Iris pigment epithelial cell (primary cell): ENCODE measurements around the gene ASTN2.

Source experiments
- DNase-seq: peaks from one replicate; pipeline ENCODE4 v3.0.0-alpha.2; 2011; ENCODE audit warnings: low read depth

ASTN2 gene

DNA sequence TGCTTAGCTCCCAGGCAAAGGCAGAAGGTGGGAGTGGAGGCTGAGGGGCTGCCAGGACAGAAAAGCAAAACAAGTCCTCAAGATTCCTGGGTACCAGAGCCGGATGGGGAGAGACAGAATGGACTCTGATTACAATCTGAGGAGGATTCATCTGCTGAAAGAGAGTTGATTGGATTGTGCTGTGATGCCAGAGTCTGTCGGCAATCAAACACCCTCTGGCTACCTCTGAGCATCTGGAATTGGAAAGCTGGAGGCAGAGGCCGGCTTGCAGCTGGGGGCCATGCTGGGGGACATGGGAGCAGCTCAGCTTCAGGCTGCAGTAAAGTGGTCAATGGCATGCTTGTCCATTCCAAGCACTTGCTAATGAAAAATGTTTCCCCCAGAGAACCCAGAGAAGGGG is 59.3 kb downstream of the ASTN2 start:
- DNase-seq, result no peak

DNA sequence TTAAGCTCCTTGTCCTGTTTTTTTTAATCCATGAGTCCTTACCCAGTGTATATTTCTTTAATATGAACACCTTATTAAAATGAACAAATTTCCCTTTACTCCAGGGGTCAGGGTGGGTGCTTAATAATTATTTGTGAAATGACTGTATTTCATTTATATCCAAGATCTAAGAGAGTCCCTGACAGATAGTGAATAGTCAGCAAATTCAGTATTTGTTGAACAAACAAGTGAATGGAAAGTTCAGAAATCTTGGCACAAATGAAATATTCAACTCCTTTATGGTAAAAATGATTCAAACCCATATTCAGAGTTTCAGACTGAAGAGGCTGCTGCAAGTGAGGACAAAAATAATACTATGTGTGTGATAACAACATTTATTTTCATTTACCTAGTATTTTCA is 59.9 kb downstream of the ASTN2 start:
- DNase-seq, result no peak

DNA sequence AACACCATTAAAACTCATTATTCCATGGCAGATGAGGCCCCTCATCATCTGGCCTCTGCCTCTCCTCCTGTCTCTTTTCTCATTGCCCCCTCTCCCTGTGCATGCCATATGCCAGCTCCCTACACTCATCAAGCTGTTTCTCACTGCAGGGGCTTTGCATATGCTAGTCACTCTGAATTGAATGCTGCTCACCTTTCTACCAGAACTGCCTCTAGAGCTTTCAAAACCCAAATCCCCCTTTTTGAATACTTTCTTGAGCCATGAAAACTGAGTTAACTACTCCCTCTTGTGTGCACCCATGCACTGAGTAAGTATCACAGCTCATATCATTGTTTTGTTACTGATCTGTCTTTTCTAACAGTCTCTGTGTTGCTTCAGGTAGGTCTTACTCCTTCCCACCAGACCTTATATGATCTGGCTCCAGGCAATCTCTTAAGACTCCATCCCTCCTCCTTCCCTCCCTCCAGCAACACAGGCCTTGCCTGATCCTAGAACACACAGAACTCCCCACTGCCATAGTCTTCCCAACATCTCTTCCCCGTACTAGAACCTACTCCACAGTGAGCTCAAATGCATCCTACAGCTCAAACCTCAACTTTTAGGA is 60.5 kb downstream of the ASTN2 start:
- no peak for DNase-seq

DNA sequence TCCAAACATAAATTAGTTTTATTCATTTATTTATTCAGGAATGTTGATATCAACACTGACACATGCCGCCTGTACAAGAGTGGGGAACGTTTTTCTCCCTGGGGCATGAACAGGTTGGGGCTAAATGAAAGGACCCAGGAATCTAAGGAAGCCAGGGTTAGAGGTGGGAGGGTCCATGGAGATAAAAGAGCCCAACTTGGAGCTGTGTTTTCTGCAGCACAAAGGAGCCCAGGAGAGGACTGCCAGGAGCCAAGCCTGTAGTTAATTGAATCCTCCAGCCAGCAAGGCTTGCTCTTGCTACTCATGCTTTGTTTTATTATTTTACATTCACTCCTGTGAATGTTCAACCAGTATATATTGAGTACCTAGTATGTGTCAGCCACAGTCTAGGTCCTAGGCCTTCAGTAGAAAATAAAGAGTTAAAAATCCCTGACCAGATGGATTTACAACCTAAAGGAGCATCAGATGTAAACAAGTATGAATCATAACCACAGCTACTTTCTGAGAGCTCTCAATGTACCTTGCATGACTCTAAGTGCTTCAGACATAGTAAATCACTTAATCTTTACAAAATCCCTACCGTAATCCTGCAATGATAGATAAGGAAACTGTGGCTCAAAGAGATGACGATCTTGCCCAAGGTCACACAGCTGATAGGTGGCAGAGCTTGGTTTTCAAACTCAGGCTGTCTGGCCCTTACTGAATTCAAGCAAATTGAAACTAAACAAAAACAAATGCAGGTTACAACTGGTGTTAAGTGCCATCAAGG is 69.8 kb downstream of the ASTN2 start:
- DNase-seq, result peak; percentile 86

DNA sequence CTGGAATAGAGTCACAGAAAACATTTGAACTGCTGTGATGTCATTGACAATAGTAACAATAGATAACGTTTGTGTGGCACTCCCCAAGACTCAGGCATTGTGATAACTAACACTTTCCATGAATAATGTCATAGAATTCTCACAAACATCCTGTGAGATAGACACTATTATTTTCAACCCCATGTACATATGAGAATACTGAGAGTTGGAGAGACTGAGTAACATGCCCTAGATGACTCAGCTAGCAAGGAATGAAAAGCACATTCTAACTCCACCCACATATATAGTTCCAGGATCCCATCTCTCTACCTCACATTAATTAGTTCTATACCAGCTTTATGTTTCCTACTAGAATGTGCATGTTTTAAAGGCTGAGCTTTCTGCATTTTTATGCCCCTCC is 71.4 kb downstream of the ASTN2 start:
- DNase-seq, result peak; percentile 66

DNA sequence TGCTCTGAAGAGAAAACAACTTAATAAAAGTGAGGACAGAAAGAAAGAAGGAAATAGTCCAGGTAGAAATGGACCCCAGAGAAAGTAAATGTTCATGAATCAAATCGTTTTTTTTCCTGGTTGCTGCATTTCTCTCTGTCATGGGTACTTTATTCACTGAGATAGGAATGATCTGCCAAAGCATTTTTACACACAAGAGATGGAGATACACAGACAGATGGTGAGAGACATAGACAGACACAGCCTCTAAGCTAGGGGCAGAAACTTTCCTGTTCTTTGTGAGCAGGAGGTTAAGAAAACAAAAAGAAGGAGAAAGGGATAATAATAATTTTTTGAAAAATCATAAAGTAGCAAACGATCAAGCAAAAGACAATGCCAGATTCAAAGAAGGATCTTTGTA is 73.7 kb downstream of the ASTN2 start:
- DNase-seq, result no peak

DNA sequence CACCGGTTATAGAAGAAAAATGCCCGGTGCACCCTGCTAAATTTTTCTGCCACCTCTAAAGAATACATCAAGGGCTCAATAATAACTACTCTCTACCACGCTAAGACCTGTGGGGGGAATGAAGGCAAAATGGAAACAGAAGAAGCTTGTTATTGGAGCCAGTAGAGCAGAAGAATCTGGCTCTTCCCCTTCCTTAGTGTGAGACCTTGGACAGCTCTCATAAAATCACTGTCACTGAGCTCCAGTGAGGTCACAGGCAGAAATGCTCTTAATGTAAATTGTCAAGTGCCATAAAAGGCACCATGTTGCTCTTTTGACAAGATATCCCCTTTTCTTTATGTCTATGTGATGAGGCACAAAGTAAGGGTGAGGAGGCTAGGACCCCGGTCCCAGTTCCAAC is 74.4 kb downstream of the ASTN2 start:
- no peak for DNase-seq

DNA sequence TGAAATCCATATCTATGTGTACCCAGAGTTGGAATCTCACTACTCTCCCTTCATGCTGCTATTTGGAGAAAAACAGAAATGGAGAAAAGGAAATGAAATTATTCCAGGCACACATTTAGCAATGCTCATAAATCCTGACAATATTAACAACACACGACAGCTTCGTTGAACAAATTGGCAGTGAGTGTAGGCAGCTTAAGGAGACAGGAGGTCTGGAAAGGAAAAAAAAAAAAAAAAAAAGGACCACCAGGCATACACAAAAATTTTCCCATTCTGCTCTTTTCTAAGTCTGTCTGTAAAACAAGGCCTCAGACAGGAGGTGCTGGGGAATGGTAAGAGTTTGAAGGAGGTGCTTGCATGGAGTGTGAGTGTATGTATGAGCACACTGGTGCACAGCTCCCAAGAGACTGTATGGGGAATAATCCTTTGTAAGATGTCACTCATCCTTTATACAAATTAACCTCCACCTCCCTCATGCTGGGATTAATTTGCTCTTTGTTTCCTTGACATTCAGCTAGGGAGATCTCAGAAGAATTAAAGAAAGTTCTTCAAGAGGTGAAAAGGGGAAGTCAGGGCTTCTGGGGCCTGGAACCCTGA is 78.9 kb downstream of the ASTN2 start:
- DNase-seq, result no peak

DNA sequence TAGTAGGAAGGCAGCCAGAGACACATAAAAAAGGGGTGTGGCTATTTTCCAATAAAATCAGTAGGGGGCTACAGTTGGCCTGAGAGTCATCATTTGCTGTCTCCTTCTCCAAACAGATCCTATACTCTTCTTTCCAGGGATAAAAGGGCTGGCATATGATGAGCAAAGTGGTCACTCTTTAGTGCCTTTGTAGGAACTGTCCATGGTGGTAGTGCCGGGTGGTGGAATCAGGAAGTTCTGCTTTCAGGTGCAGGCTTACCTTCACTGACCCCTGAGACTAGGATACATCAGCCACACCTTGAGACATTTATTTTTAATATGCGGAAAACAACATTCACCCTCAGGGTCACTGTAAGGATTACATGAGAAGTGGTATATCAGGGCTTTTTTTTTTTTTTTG is 80.8 kb downstream of the ASTN2 start:
- DNase-seq, result no peak

DNA sequence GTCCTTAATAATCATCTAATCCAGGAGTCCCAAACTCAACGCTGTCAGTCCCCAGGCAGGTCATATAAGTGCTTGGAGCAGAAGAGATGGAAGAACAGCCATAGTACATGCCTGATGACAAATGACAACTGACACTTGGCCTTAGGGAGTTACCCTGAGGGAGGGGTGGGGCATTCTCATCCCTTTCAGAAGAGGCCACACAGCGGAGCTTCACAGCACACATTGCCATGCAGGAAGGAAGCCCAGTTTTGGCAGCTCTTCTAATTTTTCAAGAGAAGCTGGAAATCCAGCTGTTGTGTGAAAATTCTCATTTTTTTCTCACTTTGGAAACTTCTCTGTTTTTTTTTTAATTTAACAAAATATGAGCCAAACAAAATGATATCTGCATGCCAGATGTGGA is 89.0 kb downstream of the ASTN2 start:
- no peak for DNase-seq

DNA sequence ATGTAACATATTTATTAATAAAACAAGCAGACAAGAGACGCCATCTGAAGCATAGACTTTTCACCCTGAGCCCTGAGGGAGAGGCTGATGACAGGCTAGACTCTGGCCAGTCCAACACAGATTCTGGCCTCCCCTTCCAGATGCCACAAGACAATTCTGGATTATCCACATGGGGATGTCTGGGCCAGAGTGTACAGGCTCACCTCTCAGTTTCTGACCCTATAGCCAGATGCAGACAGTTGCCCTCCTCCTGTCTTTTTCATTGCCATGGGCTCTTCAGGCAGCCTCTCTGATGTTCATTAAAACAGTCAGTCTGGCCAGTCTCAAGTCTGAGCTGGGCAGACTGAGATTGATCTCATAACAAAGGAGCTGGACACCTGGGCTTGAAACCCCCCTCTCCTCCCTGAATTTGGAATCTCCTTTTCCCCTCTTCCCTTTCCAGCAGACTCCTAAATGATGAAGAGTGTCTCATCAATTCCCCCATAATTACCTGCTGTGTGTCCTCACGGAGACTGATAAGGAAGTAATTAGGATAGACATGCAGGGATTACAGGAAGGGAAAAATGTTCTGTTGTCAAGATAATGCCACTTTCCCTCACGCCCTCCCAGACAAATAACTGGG is 89.6 kb downstream of the ASTN2 start:
- DNase-seq, result no peak

DNA sequence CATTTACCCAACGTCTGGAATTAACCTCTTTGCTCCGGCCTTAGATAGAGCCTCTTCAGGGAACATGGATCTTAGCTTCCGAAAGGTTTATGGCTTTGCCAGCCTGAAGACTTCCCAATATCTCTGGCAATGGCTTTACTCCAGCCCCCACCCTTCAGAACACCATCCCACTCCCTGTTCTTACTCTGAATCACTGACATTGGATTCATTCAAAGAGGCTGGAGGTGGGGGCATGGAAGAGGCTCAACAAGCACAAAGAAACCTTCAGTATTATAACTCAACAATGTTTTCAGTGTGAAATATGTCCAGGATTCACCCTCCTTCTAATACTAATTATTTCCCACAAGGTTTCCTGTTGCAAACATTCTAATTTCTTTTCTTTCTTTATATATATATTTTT is 91.5 kb downstream of the ASTN2 start:
- DNase-seq, result no peak

DNA sequence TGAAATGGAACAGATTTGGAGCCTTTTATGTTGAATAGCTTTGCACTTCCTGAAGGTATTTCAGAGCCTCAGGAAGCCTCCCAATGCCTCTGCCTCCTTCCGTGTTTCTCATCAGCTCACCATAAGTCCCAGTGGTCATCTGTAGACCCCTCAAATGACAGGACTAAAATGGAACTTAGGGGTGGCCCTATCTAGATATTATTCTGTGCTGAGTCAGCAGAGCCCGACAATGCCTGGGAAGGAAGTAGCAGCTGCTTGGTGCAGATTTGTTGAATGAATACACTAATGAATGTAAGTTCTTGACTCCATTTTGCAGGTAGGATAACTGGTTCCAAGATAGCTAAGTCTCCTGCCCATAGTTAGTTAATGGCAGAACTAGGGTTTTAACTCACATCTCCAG is 97.7 kb downstream of the ASTN2 start:
- DNase-seq, result no peak

DNA sequence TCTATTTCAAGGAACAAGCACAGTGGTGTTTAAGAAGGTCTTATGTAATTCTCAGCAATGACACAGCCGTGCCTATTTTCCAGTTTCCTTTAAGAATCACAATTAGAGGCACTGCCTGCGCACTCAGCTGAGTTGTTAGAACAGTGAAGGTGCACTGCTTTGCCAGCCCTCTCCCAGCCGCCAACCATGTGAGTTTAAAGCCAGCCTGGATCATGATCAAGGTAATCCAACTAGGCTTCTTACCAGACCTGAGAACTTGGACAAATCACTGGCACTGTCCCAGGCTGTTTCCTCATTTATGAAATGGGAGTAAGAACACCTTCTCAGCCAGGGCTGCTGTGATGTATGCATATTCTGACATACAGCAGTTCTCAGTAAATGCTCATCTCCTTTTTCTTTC is 99.6 kb downstream of the ASTN2 start:
- DNase-seq, result no peak

DNA sequence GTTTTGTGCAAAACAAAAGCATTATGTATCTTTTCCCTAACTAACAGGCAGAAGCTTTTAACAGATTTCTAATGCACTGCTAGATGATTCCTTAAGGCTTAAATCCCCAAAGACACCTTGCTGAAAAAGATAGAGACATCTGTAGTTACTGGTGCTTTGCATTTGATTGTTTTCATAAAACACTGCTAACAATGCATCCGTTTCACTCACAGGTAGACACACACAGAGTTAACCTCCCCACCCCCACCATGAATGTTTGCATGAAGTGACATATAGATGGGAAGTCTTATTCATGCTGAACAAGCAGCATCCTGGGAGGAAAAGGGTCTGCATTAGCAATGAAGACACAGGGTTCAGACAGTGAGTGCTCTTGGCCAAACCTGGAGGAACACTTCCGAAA is 100.9 kb downstream of the ASTN2 start:
- DNase-seq, result no peak

DNA sequence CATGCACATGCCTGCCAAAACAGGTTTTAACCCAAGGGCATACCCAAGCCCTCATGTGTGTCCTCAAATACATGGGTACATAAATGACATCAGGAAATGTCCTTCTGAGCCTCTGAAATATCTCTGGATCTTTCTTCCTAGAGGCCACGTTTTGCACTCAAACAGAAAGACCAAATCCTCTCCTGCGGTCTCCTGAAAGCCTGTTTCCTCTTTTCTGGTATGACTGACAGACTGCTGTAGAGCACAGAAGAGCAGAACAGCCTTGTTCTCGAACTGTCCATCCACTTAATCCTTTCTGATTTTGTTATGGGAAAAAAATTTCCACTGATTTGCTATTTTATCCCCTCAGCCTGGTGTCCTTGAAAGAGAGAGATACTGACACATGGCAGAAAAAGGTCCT is 107.2 kb downstream of the ASTN2 start:
- DNase-seq, result no peak

DNA sequence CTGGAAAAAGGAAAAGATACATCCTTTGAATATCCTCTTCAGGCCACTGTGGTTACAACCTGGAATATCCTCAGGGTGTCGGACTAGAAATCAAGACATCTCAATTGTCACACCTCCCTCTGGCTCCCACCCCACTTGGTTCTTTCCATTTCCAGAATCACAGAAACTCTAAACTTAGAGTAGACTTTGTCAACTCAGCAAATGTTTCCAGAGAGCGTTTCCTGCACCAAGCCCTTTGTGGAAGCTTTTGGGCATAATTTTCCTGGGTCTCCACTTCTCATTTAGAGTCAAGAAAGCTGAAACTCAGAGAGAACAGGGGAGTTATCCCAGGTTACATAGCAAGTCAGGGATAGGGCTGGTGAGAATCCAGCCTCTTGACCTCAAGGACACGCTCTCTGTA is 108.8 kb downstream of the ASTN2 start:
- DNase-seq, result no peak

DNA sequence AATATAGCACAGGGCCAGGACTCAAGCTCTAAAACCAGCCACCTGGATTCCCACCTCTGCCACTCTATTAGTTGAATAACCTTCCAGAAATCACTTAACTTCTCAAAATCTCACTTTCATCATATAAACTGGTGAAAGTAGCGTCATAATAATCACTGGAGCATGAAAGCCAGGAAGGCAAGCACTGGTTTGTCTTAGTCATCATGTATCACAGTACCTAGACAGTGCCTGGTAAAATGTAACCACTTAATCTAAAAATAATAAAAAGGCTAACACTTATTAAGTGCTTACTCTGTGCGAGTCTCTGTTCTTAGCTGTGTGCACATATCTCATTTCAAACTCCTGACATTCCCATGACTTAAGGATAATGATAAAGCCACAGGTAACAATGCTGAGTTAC is 109.4 kb downstream of the ASTN2 start:
- DNase-seq, result no peak

DNA sequence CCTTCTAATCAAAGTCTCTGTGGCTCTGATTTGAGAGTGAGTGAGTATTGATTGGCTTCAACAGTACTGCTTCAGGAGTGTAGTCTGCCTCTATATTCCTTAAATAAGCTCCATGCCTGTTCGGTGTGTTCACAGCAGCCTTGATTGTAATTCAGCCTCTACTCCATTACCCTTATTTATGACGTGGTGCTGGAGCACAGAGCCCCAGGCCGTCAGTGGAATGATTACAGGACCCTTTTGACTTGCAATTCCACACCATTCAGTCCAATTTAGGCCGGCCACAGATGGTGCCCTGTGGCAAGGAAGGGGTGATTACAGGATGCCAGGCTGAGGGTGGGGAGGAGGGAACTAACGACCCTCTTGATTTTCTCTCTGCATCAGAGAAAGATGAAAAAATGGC is 110.3 kb downstream of the ASTN2 start:
- DNase-seq, result no peak

DNA sequence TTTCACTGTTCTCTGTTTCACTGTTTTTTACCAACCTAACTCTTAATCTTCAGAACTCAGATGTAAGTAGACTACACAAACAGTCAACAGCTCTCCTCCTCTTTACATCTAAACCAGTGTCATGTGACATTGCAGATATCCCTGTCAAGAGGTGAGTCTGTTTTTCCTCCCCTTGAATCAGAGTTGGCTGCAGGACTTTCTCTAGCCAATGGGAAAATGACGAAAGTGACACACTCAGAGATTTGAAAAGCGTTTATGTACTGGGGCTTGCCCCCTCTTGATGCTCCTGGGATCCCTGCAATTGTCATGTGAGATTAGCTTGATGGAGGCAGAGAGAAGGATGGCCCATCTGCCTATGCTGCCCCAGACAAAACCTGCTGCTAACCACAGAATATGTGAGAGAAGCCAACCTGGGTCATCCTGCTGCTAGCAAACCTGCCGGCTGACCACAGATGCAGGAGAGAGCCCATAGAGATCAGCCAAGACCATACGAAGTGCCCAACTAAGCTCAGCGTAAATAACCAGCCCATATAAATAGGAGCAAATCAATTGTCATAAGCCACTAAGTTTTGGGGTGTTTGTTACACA is 111.1 kb downstream of the ASTN2 start:
- no peak for DNase-seq

DNA sequence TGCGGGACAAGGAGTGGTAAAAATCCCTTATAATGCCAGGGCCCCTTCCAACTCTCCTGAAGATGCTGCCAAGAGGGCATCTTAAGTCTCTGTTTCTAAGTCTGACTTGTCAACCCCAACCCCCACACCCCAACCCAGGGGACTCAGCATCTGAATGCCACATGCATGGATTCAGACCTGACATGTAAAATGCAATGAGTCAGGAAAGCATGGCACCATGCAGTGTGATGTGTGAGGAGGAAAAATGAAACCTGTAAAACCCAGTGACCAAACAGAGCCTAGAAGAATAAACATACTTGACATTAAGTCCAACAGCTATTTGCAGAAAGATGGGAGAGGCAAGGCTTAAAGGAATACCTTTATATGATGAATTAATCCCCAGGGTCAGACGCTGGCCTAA is 112.4 kb downstream of the ASTN2 start:
- DNase-seq, result no peak

DNA sequence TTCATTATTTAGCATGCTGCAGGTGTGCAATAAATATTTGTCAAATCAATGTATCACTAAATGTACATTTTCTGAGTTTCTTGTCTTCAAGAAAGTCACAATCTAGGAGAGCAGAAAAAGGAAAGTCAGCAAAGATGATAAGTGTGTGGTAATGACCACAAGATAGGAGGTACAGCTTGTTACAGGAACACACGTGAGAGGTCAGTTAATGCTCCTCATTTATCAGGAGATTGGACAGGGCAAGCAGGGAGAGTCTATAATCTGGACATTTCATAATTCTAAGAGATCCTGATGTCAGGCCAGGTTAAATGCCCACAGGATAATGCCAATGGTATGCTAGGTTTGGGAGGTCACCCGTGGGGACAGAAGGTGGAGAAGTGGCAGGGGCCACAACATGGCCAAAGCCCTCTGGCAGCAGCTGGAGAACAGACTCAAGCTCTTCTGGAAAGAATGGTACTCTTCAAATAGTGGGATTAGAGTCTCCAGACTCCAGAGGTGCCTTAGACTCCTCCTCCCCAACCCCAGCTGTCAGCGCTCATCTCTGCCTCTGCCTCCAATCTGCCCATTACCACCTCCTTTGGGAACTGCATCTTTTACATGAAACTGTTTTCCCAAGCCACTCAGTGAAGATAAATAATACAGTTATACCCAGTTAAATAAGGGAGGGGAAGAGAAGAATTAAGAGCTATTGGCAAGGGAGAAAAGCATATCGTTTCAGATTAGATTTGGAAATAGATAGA is 114.3 kb downstream of the ASTN2 start:
- DNase-seq, result no peak
